Tibial nerve (tissue), 4 donors: Measurements from ENCODE around the gene GOLGA6L4.
"Not testable (repeated sequence)": the region's sequence is repeated elsewhere in the genome, so short reads cannot be mapped to it uniquely, and the experiment has no call there.

ENCODE experiments used
- EP300 ChIP-seq, 2 donors: sonication (generic); formaldehyde crosslinking; IDR thresholded peaks; one replicate each; pipeline ENCODE4 v1.6.1; 2017; ENCODE audit warnings: antibody characterized with exemption in 2 of 2, mild to moderate bottlenecking in 1 of 2
- POLR2A ChIP-seq, 2 donors: fragments of 450-650 bp; IDR thresholded peaks; one replicate each; pipeline ENCODE4 v1.6.1; 2017; ENCODE audit warnings: antibody characterized with exemption in 2 of 2, mild to moderate bottlenecking in 2 of 2, moderate library complexity in 2 of 2
- TF ChIP-seq, protein P1 (sequence below), 5 experiments: fragments of 200-600 bp in 3 of 5; fragments of 450-650 bp in 2 of 5; sonication (generic) in 3 of 5; IDR thresholded peaks; one replicate each; pipeline ENCODE4 v1.5.1; 2016 to 2019; ENCODE audit warnings: antibody characterized with exemption in 5 of 5, mild to moderate bottlenecking in 3 of 5, moderate library complexity in 2 of 5

DNA sequence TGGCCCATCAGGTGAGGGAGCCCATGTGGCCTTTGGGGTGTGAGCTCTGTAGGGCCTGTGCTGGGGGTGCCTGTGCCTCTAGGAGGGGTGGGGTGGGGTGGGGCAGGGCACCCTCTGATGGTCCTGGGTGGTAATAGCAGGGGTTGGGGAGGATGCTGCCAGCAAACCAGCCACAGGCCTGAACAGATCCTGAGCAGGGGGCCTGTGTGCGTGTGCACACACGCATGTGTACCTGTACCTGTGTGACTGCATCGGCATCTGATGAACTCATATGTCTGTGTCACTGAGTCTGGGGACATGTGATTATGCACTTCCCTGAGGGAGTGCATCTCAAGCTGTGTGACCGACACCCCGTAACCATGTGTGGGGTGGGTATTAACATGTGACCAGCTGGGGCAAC lies 42.6 kb upstream of the GOLGA6L4 start:
- TF ChIP-seq, protein P1, sequence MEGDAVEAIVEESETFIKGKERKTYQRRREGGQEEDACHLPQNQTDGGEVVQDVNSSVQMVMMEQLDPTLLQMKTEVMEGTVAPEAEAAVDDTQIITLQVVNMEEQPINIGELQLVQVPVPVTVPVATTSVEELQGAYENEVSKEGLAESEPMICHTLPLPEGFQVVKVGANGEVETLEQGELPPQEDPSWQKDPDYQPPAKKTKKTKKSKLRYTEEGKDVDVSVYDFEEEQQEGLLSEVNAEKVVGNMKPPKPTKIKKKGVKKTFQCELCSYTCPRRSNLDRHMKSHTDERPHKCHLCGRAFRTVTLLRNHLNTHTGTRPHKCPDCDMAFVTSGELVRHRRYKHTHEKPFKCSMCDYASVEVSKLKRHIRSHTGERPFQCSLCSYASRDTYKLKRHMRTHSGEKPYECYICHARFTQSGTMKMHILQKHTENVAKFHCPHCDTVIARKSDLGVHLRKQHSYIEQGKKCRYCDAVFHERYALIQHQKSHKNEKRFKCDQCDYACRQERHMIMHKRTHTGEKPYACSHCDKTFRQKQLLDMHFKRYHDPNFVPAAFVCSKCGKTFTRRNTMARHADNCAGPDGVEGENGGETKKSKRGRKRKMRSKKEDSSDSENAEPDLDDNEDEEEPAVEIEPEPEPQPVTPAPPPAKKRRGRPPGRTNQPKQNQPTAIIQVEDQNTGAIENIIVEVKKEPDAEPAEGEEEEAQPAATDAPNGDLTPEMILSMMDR (IDR thresholded peaks at IDR 0.05), result not testable (repeated sequence)
- not testable (repeated sequence) for TF ChIP-seq POLR2A, EP300 (IDR thresholded peaks at IDR 0.05)
